ENCODE results near the gene RCSD1. TPM values are rescaled to one million over a fixed set of nuclear protein-coding genes. Genes with fewer than 3 reads are reported as not detected.

RCSD1 gene
- polyA plus RNA-seq, 1 donor = 60.8 TPM

DNA sequence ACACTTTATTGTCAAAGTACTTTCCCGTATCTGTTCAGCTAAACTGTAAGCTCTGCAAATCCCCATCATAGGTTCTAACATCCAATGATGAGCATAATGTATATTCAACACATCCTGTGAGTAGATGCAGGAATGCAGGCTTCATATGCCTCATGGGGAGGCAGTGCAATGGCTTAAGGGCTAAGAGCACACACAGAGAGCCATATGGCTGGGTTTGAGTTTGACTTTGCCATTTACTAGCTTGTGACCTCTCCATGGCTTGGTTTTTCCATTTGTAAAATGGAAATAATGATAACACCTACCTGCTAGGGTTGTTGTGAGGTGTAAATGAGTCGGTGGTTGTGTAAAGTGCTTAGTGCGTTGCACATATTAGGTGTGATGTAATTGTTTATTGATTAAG, 13.4 kb downstream of the RCSD1 start:
- DNase-seq = no peak

DNA sequence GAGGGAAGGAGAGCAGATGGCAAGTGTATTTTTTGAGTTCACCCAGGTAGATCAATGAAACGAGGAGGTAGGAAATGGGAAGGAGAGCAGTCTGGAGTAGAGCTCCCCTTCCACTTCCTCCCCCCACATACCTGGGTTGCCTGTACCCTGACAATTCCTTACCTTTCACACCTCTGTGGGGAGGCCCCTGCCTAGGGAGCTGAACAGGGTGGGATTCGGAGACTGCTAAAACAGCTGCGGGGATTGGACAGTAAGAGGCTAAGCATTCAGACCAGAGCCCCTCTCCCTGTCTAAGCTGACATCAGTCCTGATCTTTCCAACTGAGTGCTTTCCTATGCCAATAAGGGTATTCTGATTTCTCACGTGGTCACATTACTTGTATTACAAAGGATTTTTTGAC, 14.5 kb downstream of the RCSD1 start:
- no peak for DNase-seq

DNA sequence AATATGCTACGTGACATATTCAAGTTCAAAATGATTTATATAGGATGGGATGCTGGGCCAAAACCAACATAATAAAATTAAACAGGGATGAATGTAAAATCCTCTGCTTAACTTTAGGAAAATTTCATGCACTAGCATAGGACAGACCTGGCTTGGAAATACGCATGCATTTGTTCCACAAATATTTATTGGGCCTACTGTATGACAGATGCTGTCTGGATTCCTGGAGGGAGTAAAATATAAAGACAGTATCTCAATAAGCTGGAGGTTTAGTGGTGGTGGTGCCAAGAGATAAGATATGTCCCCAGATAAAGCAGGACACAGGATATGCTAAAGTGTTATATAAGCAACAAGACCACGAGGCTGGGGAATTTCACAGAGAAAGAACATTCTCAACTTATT, 15.1 kb downstream of the RCSD1 start:
- DNase-seq = no peak

DNA sequence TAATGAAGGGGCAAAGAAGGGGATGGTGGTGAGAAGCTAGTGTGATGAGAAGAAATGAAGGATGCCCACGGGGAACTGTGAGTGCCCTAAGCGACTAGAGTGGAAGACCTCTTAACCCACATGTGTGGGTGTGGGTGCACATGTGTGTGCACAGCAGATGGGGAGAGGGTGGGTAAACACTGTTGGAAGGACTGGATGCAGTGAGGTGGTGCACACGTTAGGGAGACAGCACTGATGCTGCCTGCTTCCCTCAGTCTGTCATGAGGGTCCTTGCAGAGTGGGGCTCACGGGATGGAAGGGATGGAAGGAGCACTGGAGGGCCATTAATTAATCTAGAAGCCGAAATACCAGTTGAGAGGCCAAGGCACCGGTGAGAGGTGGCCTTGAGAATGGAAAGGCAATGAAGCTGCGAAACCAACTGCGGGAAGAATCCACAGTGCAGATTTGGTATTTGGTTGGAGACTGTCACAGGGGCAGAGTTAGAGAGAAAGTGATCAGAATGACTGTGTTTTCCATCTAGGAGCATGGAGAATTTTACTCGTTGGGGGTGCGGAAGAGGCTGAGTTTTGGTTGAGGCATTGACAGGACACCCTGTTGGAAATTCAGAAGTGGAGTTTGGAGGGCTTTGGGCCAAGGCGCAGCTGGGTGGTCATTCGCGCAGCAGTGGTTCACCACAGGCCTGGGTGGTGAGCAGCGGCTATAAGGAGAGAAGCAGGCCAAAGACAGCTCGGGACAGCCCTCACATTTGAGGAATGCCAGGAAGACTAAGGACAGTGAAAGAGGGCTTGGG, 15.8 kb downstream of the RCSD1 start:
- no peak for DNase-seq

DNA sequence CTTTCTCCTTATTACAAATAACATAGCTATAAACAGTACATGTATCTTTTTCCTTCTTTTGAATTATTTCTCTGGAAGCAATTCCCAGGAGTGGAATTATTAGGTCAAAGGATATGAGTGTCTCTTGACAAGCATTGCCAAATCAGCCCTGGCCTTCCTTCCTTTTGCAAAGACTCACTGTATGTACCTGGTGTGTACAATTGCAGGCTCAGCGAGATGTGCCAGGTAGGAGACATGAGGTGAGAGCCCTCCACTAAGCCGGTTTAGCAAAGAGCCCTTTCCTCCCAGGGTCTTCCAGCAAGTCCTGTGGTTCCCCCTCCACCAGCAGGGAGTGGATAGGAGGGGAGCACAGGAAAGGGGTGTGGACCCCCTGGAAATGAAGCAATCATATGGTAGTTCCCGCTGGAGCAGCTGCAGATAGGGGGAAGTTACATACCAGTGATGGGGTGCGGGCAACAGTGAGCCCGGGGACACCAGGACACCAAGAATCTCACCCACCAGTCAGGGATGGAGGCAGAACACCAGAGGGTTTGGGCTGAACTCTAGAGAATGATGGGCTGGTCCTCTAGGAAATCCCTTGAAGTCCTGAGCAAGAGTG, 18.3 kb downstream of the RCSD1 start:
- DNase-seq = no peak

GRCh38 chr1:167648978-167649744, 19.1 kb downstream of the RCSD1 start:
- no peak for DNase-seq

DNA sequence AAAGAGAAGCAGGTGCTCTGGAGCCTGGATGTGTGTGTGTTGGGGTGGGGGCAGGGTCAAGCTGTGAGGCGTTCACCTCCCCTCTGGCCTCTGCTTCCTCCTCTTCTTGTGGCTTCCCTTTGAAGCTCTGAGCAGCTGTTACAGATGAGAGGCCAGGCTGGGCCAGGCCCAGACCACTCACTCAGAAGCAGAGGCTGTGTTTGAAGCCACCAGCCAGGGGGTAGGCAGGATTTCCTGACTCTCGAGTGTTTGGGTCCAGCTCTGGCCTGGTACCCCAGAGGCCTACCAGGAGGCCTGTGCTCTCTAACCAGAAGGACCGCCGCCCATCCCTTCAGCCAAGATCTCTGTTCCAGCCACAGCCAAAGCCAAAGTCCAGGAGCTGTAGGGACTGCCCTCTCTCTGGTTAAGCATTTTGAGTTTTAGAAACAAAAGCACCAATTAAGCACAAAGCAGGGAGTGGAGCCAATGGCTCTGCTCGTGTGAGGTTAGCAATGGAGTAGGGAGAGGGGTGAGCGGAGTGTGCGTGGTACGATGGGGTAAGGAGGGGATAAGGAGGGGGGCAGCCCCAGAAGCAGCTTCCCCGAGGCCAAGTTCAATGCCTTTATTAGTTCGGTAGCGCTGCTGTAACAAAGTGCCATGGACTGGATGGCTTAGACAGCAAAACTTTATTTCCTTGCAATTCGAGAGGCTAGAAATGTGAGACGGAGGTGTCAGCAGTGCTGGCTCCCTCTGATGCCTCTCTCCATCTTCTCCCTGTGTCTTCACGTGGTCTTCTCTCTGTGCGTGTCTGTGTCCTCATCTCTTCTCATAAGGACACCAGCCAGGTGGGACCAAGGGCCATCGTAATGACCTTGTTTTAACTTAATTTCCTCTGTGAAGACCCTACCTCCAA, 20.5 kb downstream of the RCSD1 start:
- DNase-seq = no peak

DNA sequence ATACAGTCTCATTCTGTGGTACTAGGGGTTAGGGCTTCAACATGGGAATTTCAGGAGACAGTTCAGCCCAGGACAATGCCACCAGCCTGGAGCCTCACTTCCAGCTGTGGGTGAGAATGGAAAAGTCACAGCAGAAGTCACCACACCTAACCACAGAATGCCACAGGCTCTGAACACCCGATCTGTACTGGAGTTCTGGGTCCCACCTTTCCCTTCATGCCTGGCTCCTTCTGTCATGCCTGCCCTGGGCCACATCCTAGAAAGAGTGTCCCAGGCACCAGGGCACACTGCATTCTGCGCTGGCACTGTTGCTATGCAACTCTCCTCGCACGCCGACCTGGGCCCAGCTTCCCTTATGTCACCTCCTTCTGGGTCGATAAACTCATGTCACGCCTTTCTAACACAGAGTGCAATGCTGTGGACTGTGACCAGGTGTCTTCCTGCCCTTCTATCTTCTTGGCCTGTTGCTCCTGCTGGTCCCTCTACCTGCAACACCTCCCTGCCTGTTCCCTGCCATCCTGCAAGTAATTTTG, 21.2 kb downstream of the RCSD1 start:
- no peak for DNase-seq

DNA sequence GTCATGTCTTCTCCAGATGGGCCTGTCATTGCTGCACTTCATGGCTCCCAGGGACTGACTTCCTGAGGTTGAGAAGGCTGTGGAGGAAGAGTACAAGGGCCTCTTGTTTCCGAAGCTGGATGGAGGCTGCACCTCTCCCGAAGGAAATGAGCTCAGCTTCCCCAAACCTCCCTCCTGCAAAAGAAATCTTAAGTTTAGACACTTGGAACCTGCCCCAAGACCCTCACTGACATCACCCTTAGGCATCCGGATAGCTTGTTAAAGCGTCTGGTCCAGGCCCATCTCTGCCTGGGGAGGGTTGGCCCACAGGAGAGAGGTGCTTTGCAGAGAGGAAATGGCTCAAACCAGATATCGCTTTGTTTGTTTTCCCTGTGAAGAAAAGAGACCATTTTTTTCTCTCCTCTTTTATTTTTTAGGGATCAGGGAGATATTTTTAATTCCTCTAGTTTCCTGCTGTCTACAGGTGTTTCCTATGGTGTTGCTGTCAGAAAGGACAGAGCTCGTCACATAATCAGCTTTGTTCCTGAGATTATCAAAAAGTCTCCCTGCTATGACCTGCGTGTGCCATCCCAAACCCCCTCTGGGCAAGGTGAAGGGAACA, 25.0 kb downstream of the RCSD1 start:
- no peak for DNase-seq

GRCh38 chr1:167656657-167657056, 26.6 kb downstream of the RCSD1 start:
- no peak for DNase-seq

DNA sequence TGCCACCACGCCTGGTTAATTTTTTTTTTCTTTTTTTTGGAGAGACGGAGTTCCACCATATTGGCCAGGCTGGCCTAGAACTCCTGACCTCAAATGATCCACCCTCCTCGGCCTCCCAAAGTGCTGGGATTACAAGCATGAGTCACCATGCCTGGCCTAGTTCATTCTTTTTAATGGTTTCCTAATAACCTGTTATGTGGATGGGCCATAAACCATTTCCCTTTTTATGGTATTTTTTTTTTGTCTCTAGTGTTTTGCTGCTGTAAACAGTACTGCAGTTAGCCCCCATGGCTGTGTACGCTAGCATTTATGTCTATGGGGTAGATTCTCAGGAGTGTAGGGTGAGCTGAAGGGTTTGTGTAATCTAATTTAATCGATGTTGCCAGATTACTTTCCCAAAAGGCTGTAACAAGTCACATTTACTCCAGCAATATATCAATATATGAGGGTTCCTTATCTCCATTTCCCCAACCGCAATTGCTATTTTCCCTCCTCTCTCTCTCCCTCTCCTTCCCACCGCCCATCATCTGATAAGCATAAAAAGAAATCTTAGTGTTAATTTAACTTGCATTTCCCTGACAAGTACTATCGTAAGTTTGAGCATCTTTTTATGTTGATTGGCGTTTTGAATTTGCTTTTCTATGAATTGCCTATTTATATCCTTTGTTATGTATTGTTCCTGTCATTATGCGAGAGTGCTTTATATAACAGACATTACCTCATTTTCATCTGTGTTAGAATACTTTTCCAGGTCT, 28.7 kb downstream of the RCSD1 start:
- DNase-seq = no peak

GRCh38 chr1:167659450-167659849, 29.4 kb downstream of the RCSD1 start:
- no peak for DNase-seq

DNA sequence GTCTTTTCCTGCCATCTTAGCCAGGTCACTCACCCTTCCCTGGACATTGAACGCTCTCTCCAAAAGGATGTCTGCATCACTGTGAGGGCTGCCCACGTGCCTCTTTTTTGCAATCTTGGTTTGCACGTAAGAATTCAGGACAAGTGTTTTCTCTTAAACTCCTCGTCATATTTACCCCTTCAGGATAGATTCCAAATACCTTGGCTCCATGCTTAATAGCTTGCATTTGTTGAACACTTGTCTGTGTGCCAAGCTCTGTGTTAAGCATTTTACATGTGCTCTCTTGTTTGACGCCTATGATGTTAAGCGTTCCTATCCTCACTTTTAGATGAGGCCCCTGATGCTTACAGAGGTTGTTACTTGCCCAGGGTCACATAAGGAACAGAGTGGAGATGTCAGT, 29.8 kb downstream of the RCSD1 start:
- no peak for DNase-seq

DNA sequence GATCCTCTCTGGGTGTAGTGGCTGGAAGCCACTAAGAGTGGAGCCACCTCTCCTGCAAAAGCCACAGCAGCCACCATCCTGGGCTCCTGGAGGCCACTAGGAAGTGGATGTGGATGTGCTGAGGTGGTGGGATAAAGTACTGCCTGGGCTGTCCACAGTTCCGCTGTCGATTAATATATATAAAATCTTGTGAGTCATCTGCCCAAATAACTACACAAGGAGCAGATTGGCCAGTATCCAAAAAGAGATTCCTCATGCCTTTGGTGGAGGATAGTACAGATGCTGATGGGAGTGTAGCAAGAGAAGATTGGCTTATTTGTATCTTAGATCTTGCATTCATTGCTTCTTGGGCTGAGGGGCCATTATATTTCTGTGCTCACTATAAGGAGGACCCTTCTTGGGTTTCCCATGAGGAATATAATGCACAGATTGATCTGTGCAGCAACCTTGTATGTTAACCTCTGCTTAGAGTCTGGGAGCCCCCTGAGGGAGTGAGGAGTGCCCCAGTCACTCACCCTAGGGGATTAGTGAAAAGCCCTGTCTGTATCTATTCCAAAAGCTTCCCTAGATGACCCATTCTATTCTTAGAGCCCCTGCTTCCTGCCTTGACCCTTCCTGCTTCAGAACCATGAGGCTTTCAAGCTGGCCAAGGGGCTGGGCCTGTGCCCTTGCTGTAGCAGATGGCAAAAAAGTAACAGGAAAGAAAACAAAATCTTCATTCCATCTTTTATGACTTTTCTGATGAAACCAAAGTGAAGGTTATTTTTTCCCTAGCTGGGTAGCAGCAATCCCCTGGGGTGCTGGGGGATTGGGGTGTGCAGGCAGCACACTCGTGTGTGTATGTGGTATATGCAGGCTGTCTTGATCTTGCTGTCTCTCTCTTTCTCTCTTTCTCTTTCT, 31.7 kb downstream of the RCSD1 start:
- DNase-seq = no peak

DNA sequence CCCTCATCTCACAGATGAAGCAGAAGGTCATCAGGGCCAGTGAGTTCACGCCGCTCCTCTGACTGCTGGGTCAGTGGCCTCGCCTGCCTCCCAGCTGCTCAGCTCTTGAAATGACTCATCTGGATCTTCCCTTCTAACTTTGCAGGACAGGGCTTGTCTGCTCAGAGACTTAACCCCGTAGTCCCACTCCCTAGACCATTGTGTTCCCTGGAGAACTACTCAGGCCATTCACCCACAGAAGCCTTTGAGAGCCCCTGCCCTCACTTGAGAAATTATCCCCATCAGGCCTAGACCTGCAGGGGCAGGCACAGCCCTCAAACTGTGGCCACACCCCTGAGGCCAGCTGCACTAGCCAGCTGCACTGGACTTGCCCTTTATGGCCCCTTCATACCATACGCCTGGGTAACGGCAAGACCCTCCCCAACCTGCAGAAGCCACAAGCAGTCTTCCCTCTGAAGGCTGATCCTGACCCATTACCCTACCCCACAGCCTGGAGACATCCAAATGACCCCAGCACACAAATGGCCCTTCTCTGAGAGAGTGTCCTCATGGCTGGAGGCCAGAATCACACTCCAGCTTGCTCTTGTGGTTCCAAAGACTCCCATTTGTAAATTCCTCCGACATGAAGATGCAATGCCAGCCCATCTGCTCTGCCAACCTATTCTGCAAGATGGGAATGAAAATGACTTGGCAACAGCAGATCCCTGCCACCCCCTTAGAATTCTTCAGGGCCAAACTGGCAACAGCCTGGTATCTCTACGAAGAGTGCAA, 33.2 kb downstream of the RCSD1 start:
- no peak for DNase-seq

DNA sequence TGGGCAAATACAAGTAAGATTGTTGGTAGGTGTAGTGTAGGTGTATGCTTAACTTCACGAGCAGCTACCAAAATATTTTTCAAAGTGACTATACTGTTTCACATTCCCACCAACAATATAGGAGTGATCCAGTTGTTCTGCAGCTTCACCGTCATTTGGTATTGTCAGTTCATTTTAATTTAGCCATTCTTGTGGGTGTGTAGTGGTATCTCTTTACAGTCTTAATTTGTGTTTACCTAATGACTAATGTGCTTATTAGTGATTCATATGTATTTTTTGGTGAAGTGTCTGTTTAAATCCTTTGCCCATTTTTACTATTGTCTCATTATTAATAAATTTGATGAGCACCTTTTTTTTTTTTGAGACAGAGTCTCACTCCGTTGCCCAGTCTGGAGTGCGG, 35.4 kb downstream of the RCSD1 start:
- no peak for DNase-seq

GRCh38 chr1:167666416-167666815, 36.4 kb downstream of the RCSD1 start:
- DNase-seq = no peak

DNA sequence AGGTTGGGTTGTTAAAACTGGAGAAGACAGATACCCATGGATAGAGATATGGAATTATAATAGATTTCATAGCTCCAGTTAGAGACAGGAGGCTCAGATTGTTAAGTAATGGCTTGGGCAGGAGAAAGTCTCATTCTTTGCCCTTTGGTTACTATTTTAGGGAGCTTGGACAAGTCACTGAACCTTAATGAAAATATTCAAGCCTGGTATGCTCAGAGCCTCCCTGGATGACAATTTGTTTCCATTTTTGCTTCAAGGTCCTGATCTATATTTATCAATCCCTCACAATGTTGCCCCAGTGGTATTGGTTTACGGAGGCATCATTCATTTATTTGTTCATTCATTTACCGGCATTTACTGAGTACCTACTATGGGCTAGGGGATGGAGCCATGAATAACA, 37.5 kb downstream of the RCSD1 start:
- no peak for DNase-seq

- DNase-seq = no peak
Measured at GRCh38 chr1:167668108-167668507, 38.1 kb downstream of the RCSD1 start.

Data from hindlimb muscle (tissue), 1 donor.